H9 (cell line): Measurements from ENCODE around the gene TSTD2. TPM values are rescaled to one million over a fixed set of nuclear protein-coding genes. Genes with fewer than 3 reads are reported as not detected.
"Not testable (repeated sequence)": the region's sequence is repeated elsewhere in the genome, so short reads cannot be mapped to it uniquely, and the experiment has no call there.

ENCODE experiments used
- DNase-seq: peaks from one replicate; pipeline ENCODE4 v3.0.0-alpha.2; 2017
- H2AFZ ChIP-seq: one replicate; pipeline ENCODE4 v1.6.1; 2013; ENCODE audit warnings: mild to moderate bottlenecking, low read length, control low read depth, moderate library complexity
- H2AK5ac ChIP-seq: 2 replicates; pipeline ENCODE4 v1.6.1; 2013; ENCODE audit warnings: low read length, control low read depth, mixed read lengths; ENCODE audit not compliant: insufficient read length
- H2BK120ac ChIP-seq: one replicate; pipeline ENCODE4 v1.6.1; 2013; ENCODE audit warnings: low read depth, mild to moderate bottlenecking, low read length, control low read depth, inconsistent platforms; ENCODE audit not compliant: poor library complexity, severe bottlenecking
- H2BK12ac ChIP-seq: 2 replicates; pipeline ENCODE4 v1.6.1; 2013; ENCODE audit warnings: low read length, control low read depth, mixed read lengths, low read depth; ENCODE audit not compliant: insufficient read length
- H2BK15ac ChIP-seq: 2 replicates; pipeline ENCODE4 v1.6.1; 2013; ENCODE audit warnings: low read depth, low read length, control low read depth
- H2BK20ac ChIP-seq: one replicate; pipeline ENCODE4 v1.6.1; 2013; ENCODE audit warnings: low read depth, mild to moderate bottlenecking, low read length, control low read depth, inconsistent platforms; ENCODE audit not compliant: poor library complexity, severe bottlenecking
- H2BK5ac ChIP-seq: 2 replicates; pipeline ENCODE4 v1.6.1; 2013; ENCODE audit warnings: low read length, control low read depth, mixed read lengths; ENCODE audit not compliant: insufficient read length
- H3K14ac ChIP-seq: 2 replicates; pipeline ENCODE4 v1.6.1; 2013; ENCODE audit warnings: low read length, control low read depth; ENCODE audit not compliant: insufficient read depth
- H3K18ac ChIP-seq: 2 replicates; pipeline ENCODE4 v1.6.1; 2013; ENCODE audit warnings: low read depth, mild to moderate bottlenecking, mixed read lengths, low read length, control low read depth; ENCODE audit not compliant: insufficient read length
- H3K23ac ChIP-seq: 2 replicates; pipeline ENCODE4 v1.6.1; 2013; ENCODE audit warnings: low read length, control low read depth, mixed read lengths, low read depth; ENCODE audit not compliant: insufficient read length
- H3K23me2 ChIP-seq: 2 replicates; pipeline ENCODE4 v1.6.1; 2013; ENCODE audit warnings: low read depth, mild to moderate bottlenecking, mixed read lengths, low read length, control low read depth; ENCODE audit not compliant: insufficient read length, poor library complexity, severe bottlenecking
- H3K27ac ChIP-seq: 2 replicates; pipeline ENCODE4 v1.5.1; 2013; ENCODE audit warnings: low read length, control low read depth, mixed read lengths, low read depth; ENCODE audit not compliant: insufficient read length
- H3K27me3 ChIP-seq: 2 replicates; pipeline ENCODE4 v1.6.1; 2013; ENCODE audit warnings: low read length, control low read depth, inconsistent platforms; ENCODE audit not compliant: insufficient read depth
- H3K4ac ChIP-seq: 2 replicates; pipeline ENCODE4 v1.6.1; 2013; ENCODE audit warnings: low read depth, mild to moderate bottlenecking, control low read depth, inconsistent platforms, low read length, moderate library complexity
- H3K4me1 ChIP-seq: 2 replicates; pipeline ENCODE4 v1.6.1; 2013; ENCODE audit warnings: low read length, control low read depth, inconsistent platforms; ENCODE audit not compliant: insufficient read depth
- H3K4me2 ChIP-seq: 2 replicates; pipeline ENCODE4 v1.6.1; 2013; ENCODE audit warnings: low read length, control low read depth, mixed read lengths; ENCODE audit not compliant: insufficient read length, insufficient read depth
- H3K56ac ChIP-seq: 2 replicates; pipeline ENCODE4 v1.6.1; 2013; ENCODE audit warnings: low read depth, mild to moderate bottlenecking, mixed read lengths, low read length, control low read depth; ENCODE audit not compliant: insufficient read length
- H3K79me1 ChIP-seq: 2 replicates; pipeline ENCODE4 v1.6.1; 2013; ENCODE audit warnings: low read depth, mild to moderate bottlenecking, moderate library complexity, low read length, control low read depth, inconsistent platforms; ENCODE audit not compliant: insufficient read depth, poor library complexity, severe bottlenecking
- H3K79me2 ChIP-seq: 2 replicates; pipeline ENCODE4 v1.6.1; 2013; ENCODE audit warnings: low read length, control low read depth, inconsistent platforms; ENCODE audit not compliant: insufficient read depth
- H3K9ac ChIP-seq: 2 replicates; pipeline ENCODE4 v1.6.1; 2013; ENCODE audit warnings: low read length, control low read depth, mixed read lengths; ENCODE audit not compliant: insufficient read length; ENCODE audit errors: extremely low read depth
- H3K9me3 ChIP-seq: one replicate; pipeline ENCODE4 v1.6.1; 2013; ENCODE audit warnings: low read depth, low read length, inconsistent platforms; ENCODE audit not compliant: control insufficient read depth
- H3T11ph ChIP-seq: one replicate; pipeline ENCODE4 v1.6.1; 2013; ENCODE audit warnings: mild to moderate bottlenecking, low read length, control low read depth, inconsistent platforms
- H4K20me1 ChIP-seq: one replicate; pipeline ENCODE4 v1.6.1; 2013; ENCODE audit not compliant: control insufficient read depth, insufficient read length, insufficient read depth
- H4K5ac ChIP-seq: 2 replicates; pipeline ENCODE4 v1.6.1; 2013; ENCODE audit warnings: low read depth, mild to moderate bottlenecking, mixed read lengths, low read length, control low read depth; ENCODE audit not compliant: insufficient read length
- H4K8ac ChIP-seq: replicated peaks from 2 replicates; pipeline ENCODE4 v1.6.1; 2013; ENCODE audit warnings: low read length, control low read depth, mixed read lengths, low read depth; ENCODE audit not compliant: insufficient read length
- H4K91ac ChIP-seq: 2 replicates; pipeline ENCODE4 v1.6.1; 2013; ENCODE audit warnings: low read depth, mild to moderate bottlenecking, moderate library complexity, mixed read lengths, low read length, control low read depth; ENCODE audit not compliant: insufficient read length
- H3K27ac Mint-ChIP-seq, 3 experiments: 2 replicates in 2 of 3; 3 replicates in 1 of 3; pipeline ENCODE4 v1.8.0; 2020 to 2021; ENCODE audit warnings: mixed read lengths in 3 of 3, mild to moderate bottlenecking in 1 of 3, moderate library complexity in 1 of 3
- H3K27me3 Mint-ChIP-seq: 2 replicates; pipeline ENCODE4 v1.8.0; 2021; ENCODE audit warnings: low read depth, mild to moderate bottlenecking, moderate library complexity, mixed read lengths
- H3K36me3 Mint-ChIP-seq, 3 experiments: 2 replicates in 2 of 3; 3 replicates in 1 of 3; pipeline ENCODE4 v1.8.0; 2020 to 2021; ENCODE audit warnings: low read depth in 3 of 3, mixed read lengths in 3 of 3; ENCODE audit not compliant: insufficient read depth in 1 of 3
- H3K4me1 Mint-ChIP-seq, 2 experiments: 2 replicates each; pipeline ENCODE4 v1.8.0; 2020; ENCODE audit warnings: mixed read lengths in 2 of 2
- H3K4me3 Mint-ChIP-seq, 2 experiments: 2 replicates in 1 of 2; 3 replicates in 1 of 2; pipeline ENCODE4 v1.8.0; 2020 to 2021; ENCODE audit warnings: mild to moderate bottlenecking in 2 of 2, mixed read lengths in 2 of 2, moderate library complexity in 1 of 2
- H3K9me3 Mint-ChIP-seq, 2 experiments: 2 replicates in 1 of 2; 3 replicates in 1 of 2; pipeline ENCODE4 v1.8.0; 2020; ENCODE audit warnings: mild to moderate bottlenecking in 2 of 2, mixed read lengths in 2 of 2, moderate library complexity in 1 of 2
- WGBS: extraction: QIAGEN DNeasy Blood & Tissue Kit; methylation state at CpG from one replicate; pipeline ENCODE4 v1.1.7; 2013; ENCODE audit warnings: missing lambda C conversion rate, low lambda C conversion rate, mixed read lengths; ENCODE audit not compliant: insufficient read length; ENCODE audit errors: extremely low coverage; 5-methylcytosine and 5-hydroxymethylcytosine counted together
- total RNA-seq: library from RNA; stranded (reverse); gene quantifications from 2 replicates; pipeline ENCODE4 v1.2.1, GENCODE V29; 2021

Gene TSTD2
- total RNA-seq, 1 experiment from 2014 or later, result 23.5 TPM

GRCh38 chr9:97620063-97620462, 13.1 kb downstream of the TSTD2 start:
- H3K56ac ChIP-seq, H3K14ac ChIP-seq, H2BK20ac ChIP-seq, H3K18ac ChIP-seq, H3K4me3 Mint-ChIP-seq, H4K20me1 ChIP-seq, DNase-seq, H4K91ac ChIP-seq, H3K4me1 ChIP-seq, H2AFZ ChIP-seq, H3K79me1 ChIP-seq, H3T11ph ChIP-seq, H3K23ac ChIP-seq, H4K8ac ChIP-seq, H2BK5ac ChIP-seq, H4K5ac ChIP-seq, H3K23me2 ChIP-seq, H3K9me3 ChIP-seq, H3K27me3 Mint-ChIP-seq, H2AK5ac ChIP-seq, H2BK120ac ChIP-seq, H2BK12ac ChIP-seq, H3K27me3 ChIP-seq, H3K27ac ChIP-seq, H3K27ac Mint-ChIP-seq, H3K4ac ChIP-seq, H3K9ac ChIP-seq, H3K79me2 ChIP-seq, H3K4me2 ChIP-seq, H2BK15ac ChIP-seq: not testable (repeated sequence)
- Mint-ChIP-seq H3K36me3 (peaks cover 52 to 77% (median 76%) of the 10 kb centered on the region in 3 experiments), H3K9me3 (peaks cover 30 to 32% of the 10 kb centered on the region in 2 experiments), H3K4me1 (peaks cover 12 to 14% of the 10 kb centered on the region in 2 experiments)
- no CpG with 5 or more reads among the region's 2 CpGs for WGBS
